Measurements from ENCODE around the gene TRIP12. TPM values are rescaled to one million over a fixed set of nuclear protein-coding genes. Genes with fewer than 3 reads are reported as not detected.
A peak's percentile ranks its signal among the peaks of the same experiment; 100 is the strongest.

TRIP12 gene
- total RNA-seq, 1 donor, result 210 TPM

GRCh38 chr2:229780856-229781773 lies 140.7 kb downstream of the TRIP12 start:
- DNase-seq (ENCODE audit: low read depth), result peak; percentile 72
- peak; percentile 87 for TF ChIP-seq CTCF (IDR thresholded peaks at IDR 0.05; ENCODE audit: insufficient read depth, low read length)
- H3K4me3 ChIP-seq (ENCODE audit: low read depth, low read length), result no peak overlapping the region

DNA sequence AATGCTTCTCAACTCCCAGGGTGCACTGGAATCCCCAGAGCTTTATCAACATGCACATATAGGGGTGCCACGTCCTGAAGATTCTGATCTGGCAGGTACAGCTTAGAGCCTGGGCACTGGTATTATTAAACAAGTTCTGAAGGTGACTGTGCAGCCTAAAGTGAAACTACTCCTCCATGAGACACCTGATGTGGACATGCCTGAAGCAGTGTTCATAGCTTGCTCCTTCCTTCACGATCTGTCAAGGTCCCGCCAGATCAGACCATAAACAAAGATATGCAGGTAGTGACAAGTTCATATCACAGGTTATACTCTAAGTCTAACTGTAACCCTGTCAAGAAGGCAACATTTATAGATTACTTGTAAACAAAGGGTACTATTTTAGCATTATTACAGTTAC lies 142.2 kb downstream of the TRIP12 start:
- TF ChIP-seq CTCF (IDR thresholded peaks at IDR 0.05; ENCODE audit: insufficient read depth, low read length), result no peak
- no peak for DNase-seq (ENCODE audit: low read depth)
- no peak overlapping the region for H3K4me3 ChIP-seq (ENCODE audit: low read depth, low read length)

- no peak overlapping the region for H3K4me3 ChIP-seq (ENCODE audit: low read depth, low read length)
- DNase-seq (ENCODE audit: low read depth), result no peak
- TF ChIP-seq CTCF (IDR thresholded peaks at IDR 0.05; ENCODE audit: insufficient read depth, low read length), result no peak
Observed at GRCh38 chr2:229777716-229778115, 144.1 kb downstream of the TRIP12 start.

- no peak overlapping the region for H3K4me3 ChIP-seq (ENCODE audit: low read depth, low read length)
- no peak for TF ChIP-seq CTCF (IDR thresholded peaks at IDR 0.05; ENCODE audit: insufficient read depth, low read length)
- DNase-seq (ENCODE audit: low read depth), result no peak
Observed at GRCh38 chr2:229775614-229776313, 146.0 kb downstream of the TRIP12 start.

DNA sequence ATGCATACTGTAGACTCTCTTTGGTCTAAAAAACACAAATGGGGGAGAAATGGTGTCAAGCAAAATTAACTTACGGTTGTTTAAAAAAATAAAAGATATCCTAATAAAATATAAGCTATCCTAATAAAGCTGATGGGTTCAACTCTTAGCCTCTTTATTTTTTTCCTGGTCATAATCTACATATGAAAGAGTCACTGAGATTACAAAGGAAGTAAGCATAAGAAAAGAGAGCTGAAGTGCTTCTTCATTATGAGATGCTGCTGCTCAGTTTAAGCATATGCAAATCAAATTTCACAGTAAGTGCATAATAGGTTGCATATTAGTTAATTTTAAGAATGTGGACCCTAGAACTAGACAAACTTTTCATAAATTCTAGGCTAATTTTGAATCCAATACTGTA lies 147.6 kb downstream of the TRIP12 start:
- DNase-seq (ENCODE audit: low read depth), result no peak
- no peak for TF ChIP-seq CTCF (IDR thresholded peaks at IDR 0.05; ENCODE audit: insufficient read depth, low read length)
- no peak overlapping the region for H3K4me3 ChIP-seq (ENCODE audit: low read depth, low read length)

- TF ChIP-seq CTCF (IDR thresholded peaks at IDR 0.05; ENCODE audit: insufficient read depth, low read length), result no peak
- peak; percentile 55 for DNase-seq (ENCODE audit: low read depth)
- no peak overlapping the region for H3K4me3 ChIP-seq (ENCODE audit: low read depth, low read length)
Observed at GRCh38 chr2:229768235-229768634, 153.6 kb downstream of the TRIP12 start.
